IgD-negative memory B cell (primary cell): ENCODE measurements around the gene HLA-DOB. TPM values are rescaled to one million over a fixed set of nuclear protein-coding genes. Genes with fewer than 3 reads are reported as not detected.

Experiments
- H3K27ac Mint-ChIP-seq, 3 donors: one replicate each; pipeline ENCODE4 v1.8.0; 2020 to 2022; ENCODE audit warnings: mild to moderate bottlenecking in 3 of 3, mixed read lengths in 3 of 3, moderate library complexity in 1 of 3
- H3K27me3 Mint-ChIP-seq: one replicate; pipeline ENCODE4 v1.8.0; 2021; ENCODE audit warnings: mixed read lengths
- H3K36me3 Mint-ChIP-seq: one replicate; pipeline ENCODE4 v1.8.0; 2020; ENCODE audit warnings: mild to moderate bottlenecking, mixed read lengths
- H3K4me1 Mint-ChIP-seq, 3 donors: one replicate each; pipeline ENCODE4 v1.8.0; 2020 to 2022; ENCODE audit warnings: mixed read lengths in 3 of 3, mild to moderate bottlenecking in 1 of 3
- H3K4me3 Mint-ChIP-seq, 4 donors: one replicate each; pipeline ENCODE4 v1.8.0; 2020 to 2022; ENCODE audit warnings: mild to moderate bottlenecking in 4 of 4, mixed read lengths in 4 of 4, moderate library complexity in 3 of 4
- H3K9me3 Mint-ChIP-seq, 3 donors: one replicate each; pipeline ENCODE4 v1.8.0; 2020 to 2021; ENCODE audit warnings: mixed read lengths in 3 of 3, mild to moderate bottlenecking in 1 of 3
- polyA plus RNA-seq: library from polyadenylated mRNA; unstranded; fragments of 300-500 nt; fragmentation: Illumina TruSeq; gene quantifications from one replicate; pipeline ENCODE4 v1.2.3, GENCODE V29; 2021

HLA-DOB gene
- polyA plus RNA-seq, 1 donor from 2014 or later, result 368 TPM

DNA sequence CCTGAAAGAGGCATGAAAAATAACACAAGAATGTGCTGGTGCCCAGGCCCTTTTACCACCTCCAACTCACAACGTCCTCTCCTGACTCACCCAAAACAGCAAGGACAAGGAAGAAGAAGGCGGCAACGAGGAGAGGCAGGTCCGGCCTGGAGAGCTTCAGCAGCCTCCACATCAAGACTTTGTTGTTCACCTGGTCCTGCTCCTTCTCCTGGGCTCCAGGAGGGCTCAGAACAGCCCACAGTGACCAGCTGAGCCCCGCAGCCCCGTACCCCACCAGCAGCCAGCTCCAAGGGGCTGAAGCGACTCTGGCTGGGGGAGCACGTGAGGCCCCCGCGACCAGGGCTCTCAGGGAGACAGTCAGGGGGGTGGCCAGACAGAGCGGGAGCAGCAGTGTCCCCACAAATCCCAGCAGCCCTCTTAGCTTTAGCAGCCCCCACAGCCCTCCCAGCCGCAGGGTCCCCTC lies 20.9 kb upstream of the HLA-DOB start:
- Mint-ChIP-seq H3K27ac (peak overlapping the region; percentile 95 to 98 (median 97)), H3K4me1 (peaks cover 49 to 62% (median 62%) of the 10 kb centered on the region in 3 donors), H3K9me3 (no peaks in the 10 kb centered on the region), H3K36me3 (peaks cover 10% of the 10 kb centered on the region), H3K4me3 (peak overlapping the region; percentile 91 to 98 (median 95)), H3K27me3 (no peaks in the 10 kb centered on the region)

GRCh38 chr6:32836873-32837272 lies 20.1 kb upstream of the HLA-DOB start:
- H3K4me3 Mint-ChIP-seq, result peak overlapping the region; percentile 91 to 98 (median 95)

DNA sequence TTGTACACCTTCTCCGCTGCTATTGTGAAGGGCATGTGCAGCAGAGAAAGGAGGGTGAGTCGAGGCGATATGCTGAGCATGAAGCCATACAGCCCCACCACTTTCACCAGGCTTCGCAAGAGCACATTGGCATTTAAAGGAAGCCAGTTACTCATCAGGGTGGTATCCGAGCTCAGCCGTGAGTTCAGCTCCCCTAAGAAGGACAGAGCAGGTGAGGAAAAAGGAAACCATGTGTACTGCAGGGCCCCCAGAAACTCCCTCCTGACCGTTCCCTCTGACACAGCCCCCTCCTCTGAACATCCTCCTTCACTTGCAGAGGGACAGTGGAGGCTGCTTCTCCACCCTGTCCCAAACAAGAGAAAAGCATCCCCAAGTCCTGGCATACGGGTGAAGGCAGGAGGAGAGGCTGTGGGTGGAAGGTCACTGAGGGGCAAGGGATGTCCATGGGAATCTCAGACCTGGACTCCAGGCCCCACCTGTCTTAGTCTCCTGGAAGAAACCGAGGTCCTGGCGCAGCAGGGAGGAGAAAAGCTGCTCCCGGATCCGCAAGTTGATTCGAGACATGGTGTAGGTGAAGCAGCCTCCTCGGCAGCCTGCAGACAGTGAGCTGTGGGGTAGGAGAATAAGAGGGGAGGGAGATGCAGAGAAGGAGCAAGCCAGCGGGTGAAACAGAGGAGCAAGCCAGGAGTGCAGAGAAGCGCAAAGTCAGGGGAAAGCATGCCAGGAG lies 18.5 kb upstream of the HLA-DOB start:
- H3K27me3 Mint-ChIP-seq, result no peaks in the 10 kb centered on the region
- peak overlapping the region in 2 of 3 donors; percentile 1 to 15 for H3K27ac Mint-ChIP-seq
- no peaks in the 10 kb centered on the region for H3K9me3 Mint-ChIP-seq
- H3K4me1 Mint-ChIP-seq, result peaks cover 35 to 45% (median 43%) of the 10 kb centered on the region in 3 donors
- peak overlapping the region in 2 of 4 donors; percentile 74 to 95 for H3K4me3 Mint-ChIP-seq
- H3K36me3 Mint-ChIP-seq, result peaks cover 6% of the 10 kb centered on the region

More at GRCh38 chr6:32836873-32837272, 20.1 kb upstream of the HLA-DOB start:
- Mint-ChIP-seq H3K36me3 (peaks cover 8% of the 10 kb centered on the region), H3K4me1 (peaks cover 43 to 56% (median 55%) of the 10 kb centered on the region in 3 donors), H3K27ac (peak overlapping the region in 2 of 3 donors; percentile 84 to 98), H3K9me3 (no peaks in the 10 kb centered on the region), H3K27me3 (no peaks in the 10 kb centered on the region)

DNA sequence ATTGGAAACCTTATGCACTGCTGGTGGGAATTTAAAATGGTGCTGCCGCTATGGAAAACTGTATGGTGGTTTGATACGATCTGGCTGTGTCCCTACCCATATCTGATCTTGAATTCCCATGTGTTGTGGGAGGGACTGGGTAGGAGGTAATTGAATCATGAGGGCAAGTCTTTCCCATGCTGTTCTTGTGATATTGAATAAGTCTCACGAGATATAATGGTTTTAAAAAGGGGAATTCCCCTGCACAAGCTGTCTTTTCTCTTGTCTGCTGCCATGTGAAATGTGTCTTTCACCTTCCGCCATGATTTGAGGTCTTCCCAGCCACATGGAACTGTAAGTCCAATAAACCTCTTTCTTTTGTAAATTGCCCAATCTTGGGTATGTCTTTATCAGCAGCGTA lies 16.9 kb upstream of the HLA-DOB start:
- Mint-ChIP-seq H3K27me3 (no peaks in the 10 kb centered on the region), H3K4me3 (peak overlapping the region in 1 of 4 donors; percentile 75), H3K36me3 (peaks cover 6% of the 10 kb centered on the region)

DNA sequence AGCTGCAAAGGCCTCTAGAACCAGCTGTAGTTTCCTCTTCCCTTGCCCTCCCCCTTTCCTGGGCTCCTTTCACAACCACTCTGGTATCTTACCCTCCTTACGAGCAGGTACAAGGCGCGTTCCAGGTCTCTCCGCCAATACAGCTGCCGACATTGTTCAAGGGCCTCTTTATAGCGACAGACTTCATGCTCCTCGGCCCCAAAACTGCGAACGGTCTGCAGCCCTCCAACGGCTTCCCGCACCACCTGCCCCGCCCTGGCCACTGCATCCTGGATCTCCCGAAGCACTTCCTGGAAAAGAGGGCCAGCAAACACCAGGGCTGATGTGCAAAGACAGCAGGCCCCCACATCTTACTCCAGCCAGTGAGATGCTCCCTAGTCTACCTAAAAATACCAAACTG lies 15.7 kb upstream of the HLA-DOB start:
- Mint-ChIP-seq H3K27ac (no peak overlapping the region), H3K36me3 (peaks cover 6% of the 10 kb centered on the region), H3K9me3 (no peaks in the 10 kb centered on the region)

More for the DNA sequence above, 16.9 kb upstream of the HLA-DOB start:
- peaks cover 26 to 35% (median 30%) of the 10 kb centered on the region in 3 donors for H3K4me1 Mint-ChIP-seq
- H3K27ac Mint-ChIP-seq, result peak overlapping the region in 1 of 3 donors; percentile 67
- H3K9me3 Mint-ChIP-seq, result no peaks in the 10 kb centered on the region

DNA sequence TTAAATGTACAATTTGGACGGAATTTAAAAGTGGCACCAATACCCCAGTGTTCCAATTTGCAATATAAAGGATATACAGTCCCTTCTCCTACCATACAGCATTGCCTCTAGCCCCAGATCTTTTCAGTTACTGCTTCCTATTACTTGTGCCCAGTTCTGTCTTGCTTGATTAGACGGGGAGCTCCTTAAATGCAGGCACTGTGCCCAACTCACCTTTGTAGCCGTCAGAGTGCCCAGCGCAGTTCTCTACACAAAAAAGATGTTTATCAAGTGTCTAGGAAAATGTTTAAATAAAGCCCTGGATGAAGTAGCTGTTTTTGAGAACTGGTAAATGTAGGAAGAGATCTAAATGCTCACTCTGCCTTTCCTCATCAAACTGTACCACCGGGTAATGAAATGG lies 14.1 kb upstream of the HLA-DOB start:
- Mint-ChIP-seq H3K4me1 (peaks cover 13 to 18% (median 17%) of the 10 kb centered on the region in 3 donors), H3K27ac (peak overlapping the region in 1 of 3 donors; percentile 86), H3K4me3 (no peak overlapping the region), H3K27me3 (no peaks in the 10 kb centered on the region), H3K9me3 (no peaks in the 10 kb centered on the region), H3K36me3 (peaks cover 4% of the 10 kb centered on the region)

More for the DNA sequence above, 15.7 kb upstream of the HLA-DOB start:
- Mint-ChIP-seq H3K4me1 (peaks cover 27 to 33% (median 29%) of the 10 kb centered on the region in 3 donors), H3K27me3 (no peaks in the 10 kb centered on the region), H3K4me3 (no peak overlapping the region)

- H3K27me3 Mint-ChIP-seq, result no peaks in the 10 kb centered on the region
- peaks cover 13 to 17% (median 13%) of the 10 kb centered on the region in 3 donors for H3K4me1 Mint-ChIP-seq
- H3K4me3 Mint-ChIP-seq, result no peak overlapping the region
- no peaks in the 10 kb centered on the region for H3K9me3 Mint-ChIP-seq
- H3K36me3 Mint-ChIP-seq, result no peaks in the 10 kb centered on the region
- H3K27ac Mint-ChIP-seq, result no peak overlapping the region
These were observed 13.2 kb upstream of the HLA-DOB start for GRCh38 chr6:32830017-32830416.

DNA sequence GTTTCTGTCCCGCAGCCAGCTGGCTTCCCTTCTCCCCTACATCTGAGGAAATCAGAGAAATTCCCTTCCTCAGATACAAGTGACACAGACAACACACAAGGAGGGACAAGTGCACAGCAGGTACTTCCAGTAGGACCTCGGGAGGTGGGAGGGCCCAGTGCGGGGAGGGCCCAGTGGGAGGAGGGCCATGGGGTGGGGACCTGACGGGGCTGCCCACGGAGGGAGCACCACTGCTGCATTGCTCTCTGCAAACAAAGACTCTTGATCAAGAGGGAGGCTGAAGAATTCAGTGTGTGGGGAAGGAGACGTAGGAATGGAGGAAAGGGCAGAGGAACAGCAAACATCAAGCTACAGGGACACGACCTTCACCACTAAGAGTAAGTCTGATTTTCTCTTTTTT lies 12.7 kb upstream of the HLA-DOB start:
- Mint-ChIP-seq H3K4me3 (no peak overlapping the region), H3K27me3 (no peaks in the 10 kb centered on the region), H3K36me3 (no peaks in the 10 kb centered on the region), H3K27ac (no peak overlapping the region), H3K4me1 (peaks cover 9 to 17% (median 13%) of the 10 kb centered on the region in 3 donors), H3K9me3 (no peaks in the 10 kb centered on the region)

- Mint-ChIP-seq H3K27ac (no peak overlapping the region), H3K9me3 (no peaks in the 10 kb centered on the region)
These were observed 10.2 kb upstream of the HLA-DOB start for GRCh38 chr6:32827025-32827424.

GRCh38 chr6:32825966-32826365 lies 9.2 kb upstream of the HLA-DOB start:
- H3K27me3 Mint-ChIP-seq, result no peaks in the 10 kb centered on the region
- no peak overlapping the region for H3K4me3 Mint-ChIP-seq
- H3K27ac Mint-ChIP-seq, result peak overlapping the region in 1 of 3 donors; percentile 13
- peaks cover 8 to 18% (median 11%) of the 10 kb centered on the region in 3 donors for H3K4me1 Mint-ChIP-seq
- no peaks in the 10 kb centered on the region for H3K9me3 Mint-ChIP-seq
- no peaks in the 10 kb centered on the region for H3K36me3 Mint-ChIP-seq

More at GRCh38 chr6:32827025-32827424, 10.2 kb upstream of the HLA-DOB start:
- no peak overlapping the region for H3K4me3 Mint-ChIP-seq
- H3K4me1 Mint-ChIP-seq, result peaks cover 3 to 14% (median 4%) of the 10 kb centered on the region in 3 donors
- no peaks in the 10 kb centered on the region for H3K36me3 Mint-ChIP-seq
- no peaks in the 10 kb centered on the region for H3K27me3 Mint-ChIP-seq

GRCh38 chr6:32819729-32820128 lies 2.9 kb upstream of the HLA-DOB start:
- Mint-ChIP-seq H3K27me3 (no peaks in the 10 kb centered on the region), H3K4me3 (peak overlapping the region in 2 of 4 donors; percentile 11 to 74), H3K4me1 (peaks cover 43 to 50% (median 47%) of the 10 kb centered on the region in 3 donors), H3K36me3 (peaks cover 3% of the 10 kb centered on the region), H3K9me3 (no peaks in the 10 kb centered on the region), H3K27ac (peak overlapping the region in 1 of 3 donors; percentile 69)

- Mint-ChIP-seq H3K27ac (no peak overlapping the region), H3K4me1 (peaks cover 49 to 55% (median 51%) of the 10 kb centered on the region in 3 donors), H3K9me3 (no peaks in the 10 kb centered on the region), H3K27me3 (no peaks in the 10 kb centered on the region), H3K4me3 (peak overlapping the region in 3 of 4 donors; percentile 11 to 53 (median 17)), H3K36me3 (peaks cover 5% of the 10 kb centered on the region)
These were observed 2.1 kb upstream of the HLA-DOB start for GRCh38 chr6:32818867-32819266.

- H3K36me3 Mint-ChIP-seq, result peaks cover 11% of the 10 kb centered on the region
- H3K4me3 Mint-ChIP-seq, result peak overlapping the region; percentile 93 to 99 (median 98)
- H3K27me3 Mint-ChIP-seq, result no peaks in the 10 kb centered on the region
- H3K27ac Mint-ChIP-seq, result peak overlapping the region; percentile 83 to 98 (median 90)
- H3K4me1 Mint-ChIP-seq, result peaks cover 49 to 62% (median 50%) of the 10 kb centered on the region in 3 donors
- no peaks in the 10 kb centered on the region for H3K9me3 Mint-ChIP-seq
These were observed 806 bp downstream of the HLA-DOB start for GRCh38 chr6:32815996-32816395.

- no peaks in the 10 kb centered on the region for H3K9me3 Mint-ChIP-seq
- peak overlapping the region; percentile 93 to 99 (median 98) for H3K4me3 Mint-ChIP-seq
- H3K27me3 Mint-ChIP-seq, result no peaks in the 10 kb centered on the region
- peaks cover 48 to 58% (median 48%) of the 10 kb centered on the region in 3 donors for H3K4me1 Mint-ChIP-seq
- peak overlapping the region; percentile 83 to 90 (median 86) for H3K27ac Mint-ChIP-seq
- H3K36me3 Mint-ChIP-seq, result peaks cover 11% of the 10 kb centered on the region
These were observed 1.7 kb downstream of the HLA-DOB start for GRCh38 chr6:32815115-32815514.

DNA sequence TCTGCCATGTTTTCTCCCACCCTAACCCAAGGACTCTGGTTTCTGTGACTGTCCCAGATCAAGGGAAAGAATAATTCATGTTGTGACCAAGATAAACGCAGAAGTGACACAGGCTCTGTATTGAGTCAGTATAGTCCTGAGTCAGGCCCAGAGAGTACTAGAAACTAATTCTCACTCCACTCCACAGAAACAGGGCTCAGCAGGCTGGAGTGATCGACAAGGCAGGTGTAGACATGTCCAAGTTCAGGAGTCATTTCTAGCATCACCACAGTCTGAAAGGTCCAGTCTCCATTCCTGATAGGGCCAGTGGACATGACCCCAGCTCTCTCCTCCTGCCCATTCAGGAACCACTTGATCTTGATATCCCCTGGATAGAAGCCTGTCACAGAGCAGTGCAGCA lies 2.7 kb downstream of the HLA-DOB start:
- Mint-ChIP-seq H3K27ac (peak overlapping the region; percentile 40 to 83 (median 69)), H3K4me3 (peak overlapping the region; percentile 93 to 99 (median 98)), H3K27me3 (no peaks in the 10 kb centered on the region), H3K4me1 (peaks cover 39 to 51% (median 43%) of the 10 kb centered on the region in 3 donors), H3K9me3 (no peaks in the 10 kb centered on the region), H3K36me3 (peaks cover 11% of the 10 kb centered on the region)
